ENCODE data around the gene REM1. TPM values are rescaled to one million over a fixed set of nuclear protein-coding genes. Genes with fewer than 3 reads are reported as not detected.

Gene REM1
- total and polyA plus RNA-seq, 2 of the 13 experiments (the other 11 are each of a cell fraction or from before 2014, with no cell fraction given), result not detected

GRCh38 chr20:31514154-31515071, 39.3 kb downstream of the REM1 start, which contains the start of gene HM13 (continued):
- TF ChIP-seq ZNF503 (CRISPR knock-in tag; IDR thresholded peaks at IDR 0.05) (peak; percentile 88), ZNF879 (CRISPR knock-in tag; IDR thresholded peaks at IDR 0.05) (peak; percentile 76; the same call in 1 of the 2 replicates), KDM3A (CRISPR knock-in tag; IDR thresholded peaks at IDR 0.05; ENCODE audit: low read depth) (peak; percentile 89), FLYWCH1 (CRISPR knock-in tag; IDR thresholded peaks at IDR 0.05) (no peak), ZNF619 (CRISPR knock-in tag; IDR thresholded peaks at IDR 0.05) (peak; percentile 78), ZNF607 (CRISPR knock-in tag; IDR thresholded peaks at IDR 0.05; ENCODE audit: borderline replicate concordance) (peak; percentile 96), TBL1XR1 (IDR thresholded peaks at IDR 0.05; ENCODE audit: borderline replicate concordance, low read length, partially characterized antibody) (peak; percentile 38), SIX4 (CRISPR knock-in tag; IDR thresholded peaks at IDR 0.05) (peak; percentile 41), ZSCAN12 (CRISPR knock-in tag; IDR thresholded peaks at IDR 0.05) (0 out of 2 replicates have a peak, but pooled peaks have one; percentile 81), BORCS8-MEF2B (CRISPR knock-in tag; IDR thresholded peaks at IDR 0.05) (peak; percentile 71), NPAS2 (CRISPR knock-in tag; IDR thresholded peaks at IDR 0.05; ENCODE audit: borderline replicate concordance) (no peak), NFE2L1 (CRISPR knock-in tag; IDR thresholded peaks at IDR 0.05; ENCODE audit: borderline replicate concordance) (peak; percentile 35; the same call in 1 of the 2 replicates), RFX1 (IDR thresholded peaks at IDR 0.05) (peak; percentile 92), NRL (CRISPR knock-in tag; IDR thresholded peaks at IDR 0.05; ENCODE audit: borderline replicate concordance) (peak; percentile 97), ONECUT2 (CRISPR knock-in tag; IDR thresholded peaks at IDR 0.05) (peak; percentile 49), ATF5 (CRISPR knock-in tag; IDR thresholded peaks at IDR 0.05; ENCODE audit: low read depth) (peak; percentile 93; the same call in 1 of the 2 replicates), ZNF207 (IDR thresholded peaks at IDR 0.05; ENCODE audit: borderline replicate concordance) (no peak), SP2 (CRISPR knock-in tag; IDR thresholded peaks at IDR 0.05) (peak; percentile 70; the same call in 1 of the 2 replicates), ZNF746 (CRISPR knock-in tag; IDR thresholded peaks at IDR 0.05) (peak; percentile 53; the same call in 1 of the 2 replicates), SMARCC2 (IDR thresholded peaks at IDR 0.05) (no peak)
- TF ChIP-seq, protein P1, sequence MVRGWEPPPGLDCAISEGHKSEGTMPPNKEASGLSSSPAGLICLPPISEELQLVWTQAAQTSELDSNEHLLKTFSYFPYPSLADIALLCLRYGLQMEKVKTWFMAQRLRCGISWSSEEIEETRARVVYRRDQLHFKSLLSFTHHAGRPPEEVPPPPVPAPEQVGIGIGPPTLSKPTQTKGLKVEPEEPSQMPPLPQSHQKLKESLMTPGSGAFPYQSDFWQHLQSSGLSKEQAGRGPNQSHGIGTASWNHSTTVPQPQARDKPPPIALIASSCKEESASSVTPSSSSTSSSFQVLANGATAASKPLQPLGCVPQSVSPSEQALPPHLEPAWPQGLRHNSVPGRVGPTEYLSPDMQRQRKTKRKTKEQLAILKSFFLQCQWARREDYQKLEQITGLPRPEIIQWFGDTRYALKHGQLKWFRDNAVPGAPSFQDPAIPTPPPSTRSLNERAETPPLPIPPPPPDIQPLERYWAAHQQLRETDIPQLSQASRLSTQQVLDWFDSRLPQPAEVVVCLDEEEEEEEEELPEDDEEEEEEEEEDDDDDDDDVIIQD (CRISPR knock-in tag; IDR thresholded peaks at IDR 0.05; ENCODE audit: low read depth), result peak; percentile 19; the same call in 1 of the 2 replicates
- TF ChIP-seq, protein P2, sequence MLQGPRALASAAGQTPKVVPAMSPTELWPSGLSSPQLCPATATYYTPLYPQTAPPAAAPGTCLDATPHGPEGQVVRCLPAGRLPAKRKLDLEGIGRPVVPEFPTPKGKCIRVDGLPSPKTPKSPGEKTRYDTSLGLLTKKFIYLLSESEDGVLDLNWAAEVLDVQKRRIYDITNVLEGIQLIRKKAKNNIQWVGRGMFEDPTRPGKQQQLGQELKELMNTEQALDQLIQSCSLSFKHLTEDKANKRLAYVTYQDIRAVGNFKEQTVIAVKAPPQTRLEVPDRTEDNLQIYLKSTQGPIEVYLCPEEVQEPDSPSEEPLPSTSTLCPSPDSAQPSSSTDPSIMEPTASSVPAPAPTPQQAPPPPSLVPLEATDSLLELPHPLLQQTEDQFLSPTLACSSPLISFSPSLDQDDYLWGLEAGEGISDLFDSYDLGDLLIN (CRISPR knock-in tag; IDR thresholded peaks at IDR 0.05; ENCODE audit: borderline replicate concordance), result peak; percentile 95; the same call in 1 of the 2 replicates
- TF ChIP-seq, protein P3, sequence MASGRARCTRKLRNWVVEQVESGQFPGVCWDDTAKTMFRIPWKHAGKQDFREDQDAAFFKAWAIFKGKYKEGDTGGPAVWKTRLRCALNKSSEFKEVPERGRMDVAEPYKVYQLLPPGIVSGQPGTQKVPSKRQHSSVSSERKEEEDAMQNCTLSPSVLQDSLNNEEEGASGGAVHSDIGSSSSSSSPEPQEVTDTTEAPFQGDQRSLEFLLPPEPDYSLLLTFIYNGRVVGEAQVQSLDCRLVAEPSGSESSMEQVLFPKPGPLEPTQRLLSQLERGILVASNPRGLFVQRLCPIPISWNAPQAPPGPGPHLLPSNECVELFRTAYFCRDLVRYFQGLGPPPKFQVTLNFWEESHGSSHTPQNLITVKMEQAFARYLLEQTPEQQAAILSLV (CRISPR knock-in tag; IDR thresholded peaks at IDR 0.05; ENCODE audit: borderline replicate concordance), result peak; percentile 94

Measured in HepG2 (cell line).